RWPE1 (cell line): Measurements from ENCODE around the gene SIK1.
A peak's percentile ranks its signal among the peaks of the same experiment; 100 is the strongest.

Experiments
- CTCF ChIA-PET: fragments of 350-600 bp; sonication (Branson Sonifier 250); formaldehyde crosslinking; extraction: SDS; loops from one replicate; lab custom pipeline; 2021; lab: Yijun Ruan, JAX
- POLR2A ChIA-PET: fragments of 400-600 bp; formaldehyde crosslinking; extraction: SDS; loops from one replicate; lab custom pipeline; 2020; ENCODE audit warnings: antibody characterized with exemption; ENCODE audit not compliant: low non-redundant PET; lab: Yijun Ruan, JAX
- DNase-seq: peaks from one replicate; pipeline ENCODE4 v3.0.0; 2012; ENCODE audit warnings: low spot score
- H3K27ac ChIP-seq: fragments of 450-650 bp; 2 replicates; pipeline ENCODE4 v1.5.1; 2017
- CTCF ChIP-seq: fragments of 450-650 bp; conservative IDR thresholded peaks from 2 replicates; pipeline ENCODE4 v1.5.1; 2017; ENCODE audit warnings: low read depth, mild to moderate bottlenecking

SIK1 gene

GRCh38 chr21:43372663-43373361, 54.1 kb downstream of the SIK1 start:
- ChIA-PET CTCF (no interaction called here), POLR2A (interaction anchor here (0.7 kb wide), 1 partner anchor 40 kb away, joined by 3 read pairs; no protein-coding TSS in a partner anchor)
- H3K27ac ChIP-seq, result peak overlapping the region; percentile 90
- TF ChIP-seq CTCF, result no peak
- DNase-seq, result peak; percentile 87

GRCh38 chr21:43371786-43372185, 55.1 kb downstream of the SIK1 start:
- ChIA-PET CTCF (no interaction called here), POLR2A (no interaction called here)
- no peak for DNase-seq
- no peak for TF ChIP-seq CTCF
- peak overlapping the region; percentile 90 for H3K27ac ChIP-seq

GRCh38 chr21:43370888-43371570, 55.9 kb downstream of the SIK1 start:
- no peak overlapping the region; the same call in 1 of the 2 replicates for H3K27ac ChIP-seq
- no peak for DNase-seq
- no peak for TF ChIP-seq CTCF
- CTCF ChIA-PET, result interaction anchor here (0.6 kb wide), 1 partner anchor 288 kb away, joined by 3 read pairs; the partner anchor contains the start of genes HSF2BP and RRP1B
- POLR2A ChIA-PET, result no interaction called here

- ChIA-PET POLR2A (no interaction called here), CTCF (interaction anchor here (0.6 kb wide), 1 partner anchor 289 kb away, joined by 3 read pairs; the partner anchor contains the start of genes HSF2BP and RRP1B)
- H3K27ac ChIP-seq, result peak overlapping the region; percentile 64
- TF ChIP-seq CTCF, result no peak
- no peak for DNase-seq
Observed at GRCh38 chr21:43370091-43370658, 56.8 kb downstream of the SIK1 start.

GRCh38 chr21:43369596-43370090, 57.3 kb downstream of the SIK1 start:
- no peak for DNase-seq
- CTCF ChIA-PET, result no interaction called here
- POLR2A ChIA-PET, result no interaction called here
- peak overlapping the region; percentile 64 for H3K27ac ChIP-seq
- no peak for TF ChIP-seq CTCF

- DNase-seq, result no peak
- ChIA-PET POLR2A (no interaction called here), CTCF (no interaction called here)
- no peak for TF ChIP-seq CTCF
- peak overlapping the region; percentile 64 for H3K27ac ChIP-seq
Observed at GRCh38 chr21:43369124-43369523, 57.8 kb downstream of the SIK1 start.
